ENCODE measurements around the gene PRKN.
"Not testable (repeated sequence)": the region's sequence is repeated elsewhere in the genome, so short reads cannot be mapped to it uniquely, and the experiment has no call there.

Gene PRKN

DNA sequence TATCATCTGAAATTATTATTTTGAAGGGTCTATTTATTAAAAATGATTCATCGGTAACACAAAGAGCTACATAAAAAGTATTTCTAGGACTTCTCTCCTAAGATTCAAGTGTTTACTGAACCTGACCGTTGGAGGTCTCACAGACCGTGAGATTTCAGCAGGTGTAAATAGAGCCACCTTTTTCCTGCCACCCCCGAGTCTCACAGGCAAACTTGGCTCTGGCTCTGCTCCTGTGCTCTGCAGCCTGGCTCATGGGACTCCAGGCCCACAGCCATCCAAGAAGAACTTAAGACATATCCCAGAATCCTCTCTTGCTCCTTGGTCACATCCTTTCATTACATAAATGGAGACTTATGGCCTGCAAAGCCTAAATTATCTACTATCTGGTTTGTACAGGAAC, 1385.9 kb downstream of the PRKN start:
- no peaks in the 10 kb centered on the region for H3K27me3 ChIP-seq (ENCODE audit: control insufficient read depth in 5 of 5, insufficient read depth in 4 of 5, low read length in 5 of 5)
- H3K27ac ChIP-seq (ENCODE audit: low read depth, low read length) = no peak overlapping the region

DNA sequence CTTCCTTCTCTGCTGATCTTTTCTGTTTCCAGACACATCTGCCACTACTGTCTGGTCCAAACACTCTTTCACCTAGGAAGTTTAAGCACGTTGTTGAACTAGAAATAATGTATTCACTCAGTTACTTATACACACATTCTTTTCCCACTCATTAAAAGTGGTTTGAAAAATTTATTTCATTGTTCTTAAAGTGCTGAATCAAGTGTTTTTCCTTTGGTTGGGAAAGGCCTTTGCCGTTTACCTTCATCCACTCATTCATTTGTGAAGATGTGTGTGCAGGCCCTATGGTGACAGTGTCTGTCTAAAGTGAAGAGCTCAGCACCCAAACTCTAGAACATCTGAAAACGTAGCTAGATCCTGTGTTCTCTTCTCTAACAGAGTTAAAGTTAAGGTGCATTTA, 1389.6 kb downstream of the PRKN start:
- Histone ChIP-seq H3K27ac (ENCODE audit: low read depth, low read length) (no peak overlapping the region), H3K36me3 (ENCODE audit: control insufficient read depth in 5 of 5, insufficient read depth in 5 of 5, low read length in 5 of 5) (no peaks in the 10 kb centered on the region), H3K9ac (ENCODE audit: low read length in 5 of 5) (no peak overlapping the region), H3K27me3 (ENCODE audit: control insufficient read depth in 5 of 5, insufficient read depth in 4 of 5, low read length in 5 of 5) (no peaks in the 10 kb centered on the region), H3K4me3 (ENCODE audit: low read depth in 1 of 5, low read length in 5 of 5) (no peak overlapping the region), H3K4me1 (ENCODE audit: control insufficient read depth in 5 of 5, insufficient read depth in 5 of 5, low read length in 5 of 5) (no peaks in the 10 kb centered on the region), H3K9me3 (ENCODE audit: control insufficient read depth in 5 of 5, low read length in 5 of 5) (no peaks in the 10 kb centered on the region)

More for the DNA sequence above, 1385.9 kb downstream of the PRKN start:
- Histone ChIP-seq H3K9ac (ENCODE audit: low read length in 5 of 5) (no peak overlapping the region), H3K4me3 (ENCODE audit: low read depth in 1 of 5, low read length in 5 of 5) (no peak overlapping the region), H3K36me3 (ENCODE audit: control insufficient read depth in 5 of 5, insufficient read depth in 5 of 5, low read length in 5 of 5) (no peaks in the 10 kb centered on the region), H3K9me3 (ENCODE audit: control insufficient read depth in 5 of 5, low read length in 5 of 5) (no peaks in the 10 kb centered on the region), H3K4me1 (ENCODE audit: control insufficient read depth in 5 of 5, insufficient read depth in 5 of 5, low read length in 5 of 5) (no peaks in the 10 kb centered on the region)

DNA sequence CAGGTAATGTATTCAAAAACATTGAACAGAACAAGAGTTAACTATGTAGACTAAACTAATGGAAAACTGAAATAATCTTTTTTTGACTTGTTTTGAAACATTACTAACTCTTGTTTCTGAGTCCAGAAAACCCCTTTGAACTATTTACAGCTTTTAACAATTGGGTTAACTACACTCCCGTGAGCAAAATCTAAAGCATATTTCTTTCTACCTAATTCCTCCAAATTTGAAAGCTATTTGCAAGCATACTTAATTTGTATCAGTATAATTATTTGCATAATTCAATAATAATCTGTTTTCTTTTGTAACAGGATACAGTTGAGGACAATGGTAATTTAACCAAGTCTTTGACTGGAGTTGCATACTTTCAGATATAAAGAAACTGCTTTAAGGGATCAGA, 1391.1 kb downstream of the PRKN start:
- no peaks in the 10 kb centered on the region for H3K36me3 ChIP-seq (ENCODE audit: control insufficient read depth in 5 of 5, insufficient read depth in 5 of 5, low read length in 5 of 5)
- H3K27ac ChIP-seq (ENCODE audit: low read depth, low read length) = no peak overlapping the region
- H3K4me1 ChIP-seq (ENCODE audit: control insufficient read depth in 5 of 5, insufficient read depth in 5 of 5, low read length in 5 of 5) = no peaks in the 10 kb centered on the region
- no peak overlapping the region for H3K9ac ChIP-seq (ENCODE audit: low read length in 5 of 5)
- H3K27me3 ChIP-seq (ENCODE audit: control insufficient read depth in 5 of 5, insufficient read depth in 4 of 5, low read length in 5 of 5) = no peaks in the 10 kb centered on the region
- no peaks in the 10 kb centered on the region for H3K9me3 ChIP-seq (ENCODE audit: control insufficient read depth in 5 of 5, low read length in 5 of 5)
- H3K4me3 ChIP-seq (ENCODE audit: low read depth in 1 of 5, low read length in 5 of 5) = no peak overlapping the region

DNA sequence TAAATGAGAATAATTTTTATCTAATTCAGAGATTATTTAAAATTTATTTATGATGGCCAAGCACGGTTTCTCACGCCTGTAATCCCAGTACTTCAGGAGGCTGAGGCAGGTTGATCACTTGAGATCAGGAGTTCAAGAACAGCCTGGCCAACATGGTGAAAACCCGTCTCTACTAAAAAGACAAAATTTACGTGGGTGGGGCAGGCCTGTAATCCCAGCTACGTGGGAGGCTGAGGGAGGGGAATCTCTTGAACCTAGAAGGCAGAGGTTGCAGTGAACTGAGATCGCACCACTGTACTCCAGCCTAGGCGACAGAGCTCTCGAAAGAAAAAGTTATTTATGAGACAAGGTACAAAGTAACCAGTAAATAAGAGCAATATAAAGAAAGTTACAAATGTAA, 1394.2 kb downstream of the PRKN start:
- H3K4me3 ChIP-seq (ENCODE audit: low read depth in 1 of 5, low read length in 5 of 5) = no peak overlapping the region
- H3K27ac ChIP-seq (ENCODE audit: low read depth, low read length) = no peak overlapping the region
- no peaks in the 10 kb centered on the region for H3K36me3 ChIP-seq (ENCODE audit: control insufficient read depth in 5 of 5, insufficient read depth in 5 of 5, low read length in 5 of 5)
- no peaks in the 10 kb centered on the region for H3K27me3 ChIP-seq (ENCODE audit: control insufficient read depth in 5 of 5, insufficient read depth in 4 of 5, low read length in 5 of 5)
- no peaks in the 10 kb centered on the region for H3K9me3 ChIP-seq (ENCODE audit: control insufficient read depth in 5 of 5, low read length in 5 of 5)
- H3K9ac ChIP-seq (ENCODE audit: low read length in 5 of 5) = no peak overlapping the region
- H3K4me1 ChIP-seq (ENCODE audit: control insufficient read depth in 5 of 5, insufficient read depth in 5 of 5, low read length in 5 of 5) = no peaks in the 10 kb centered on the region

DNA sequence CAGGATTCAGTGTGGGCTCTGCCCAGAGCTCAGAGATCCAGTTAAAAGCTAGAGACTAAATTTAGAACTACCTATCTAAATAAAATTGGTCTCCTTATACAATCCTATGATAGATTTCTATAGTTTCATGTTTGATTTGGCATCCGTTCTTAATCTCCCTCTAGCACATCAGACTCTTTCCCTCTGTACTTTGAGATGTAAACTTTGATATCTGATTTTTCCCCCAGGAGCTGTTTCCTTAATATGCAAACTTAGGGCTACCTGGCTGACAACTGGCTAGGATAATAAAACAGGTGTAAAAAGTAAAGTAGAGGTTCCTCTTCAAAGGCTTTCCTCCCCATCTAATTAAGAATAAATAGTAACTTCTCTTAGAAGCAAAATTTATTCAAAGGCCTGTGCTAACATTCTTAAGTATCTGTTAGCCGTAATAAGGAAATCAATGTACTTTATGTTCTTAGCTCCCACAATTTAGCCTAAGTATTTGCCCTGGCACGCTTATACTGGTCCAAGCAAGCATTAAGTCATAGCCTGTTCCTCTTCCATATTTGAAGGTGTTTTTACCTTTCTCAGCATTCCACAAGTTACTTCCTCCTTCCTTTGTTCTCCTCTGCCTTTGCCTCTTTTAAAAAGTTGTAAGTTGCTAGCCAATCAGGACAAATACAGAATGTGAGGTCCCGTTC, 1396.0 kb downstream of the PRKN start:
- not testable (repeated sequence) for H3K4me3 ChIP-seq (ENCODE audit: low read depth in 1 of 5, low read length in 5 of 5); H3K27me3 ChIP-seq (ENCODE audit: control insufficient read depth in 5 of 5, insufficient read depth in 4 of 5, low read length in 5 of 5); H3K9me3 ChIP-seq (ENCODE audit: control insufficient read depth in 5 of 5, low read length in 5 of 5); H3K9ac ChIP-seq (ENCODE audit: low read length in 5 of 5); H3K27ac ChIP-seq (ENCODE audit: low read depth, low read length); H3K4me1 ChIP-seq (ENCODE audit: control insufficient read depth in 5 of 5, insufficient read depth in 5 of 5, low read length in 5 of 5); H3K36me3 ChIP-seq (ENCODE audit: control insufficient read depth in 5 of 5, insufficient read depth in 5 of 5, low read length in 5 of 5)

DNA sequence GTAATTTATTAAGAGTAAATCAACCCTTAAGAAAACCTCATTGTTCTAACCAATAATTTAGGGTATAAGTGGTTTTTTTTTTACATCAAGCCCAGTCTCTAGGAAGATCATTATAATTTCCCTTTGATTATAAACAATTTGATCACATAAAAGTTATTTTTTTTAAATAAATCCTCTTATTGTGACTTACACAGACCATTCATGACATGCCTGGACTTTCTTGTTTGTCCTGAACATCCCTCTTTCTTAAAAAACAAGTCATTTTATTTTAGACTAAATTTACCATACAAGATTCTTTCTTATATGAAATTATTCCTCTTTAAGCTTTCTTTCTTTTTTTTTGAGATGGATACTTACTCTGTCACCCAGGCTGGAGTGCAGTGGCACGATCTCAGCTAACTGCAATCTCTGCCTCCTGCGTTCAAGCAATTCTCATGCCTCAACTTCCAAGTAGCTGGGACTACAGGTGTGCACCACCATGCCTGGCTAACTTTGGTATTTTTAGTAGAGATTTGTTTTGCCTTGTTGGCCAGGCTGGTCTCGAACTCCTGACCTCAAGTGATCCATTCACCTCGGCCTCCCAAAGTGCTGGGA, 1400.1 kb downstream of the PRKN start:
- Histone ChIP-seq H3K27me3 (ENCODE audit: control insufficient read depth in 5 of 5, insufficient read depth in 4 of 5, low read length in 5 of 5) (no peaks in the 10 kb centered on the region), H3K27ac (ENCODE audit: low read depth, low read length) (no peak overlapping the region), H3K9me3 (ENCODE audit: control insufficient read depth in 5 of 5, low read length in 5 of 5) (peaks cover 0 to 6% (median 0%) of the 10 kb centered on the region in 5 donors), H3K9ac (ENCODE audit: low read length in 5 of 5) (no peak overlapping the region), H3K4me1 (ENCODE audit: control insufficient read depth in 5 of 5, insufficient read depth in 5 of 5, low read length in 5 of 5) (peaks cover 0 to 7% (median 0%) of the 10 kb centered on the region in 5 donors), H3K4me3 (ENCODE audit: low read depth in 1 of 5, low read length in 5 of 5) (no peak overlapping the region), H3K36me3 (ENCODE audit: control insufficient read depth in 5 of 5, insufficient read depth in 5 of 5, low read length in 5 of 5) (no peaks in the 10 kb centered on the region)

DNA sequence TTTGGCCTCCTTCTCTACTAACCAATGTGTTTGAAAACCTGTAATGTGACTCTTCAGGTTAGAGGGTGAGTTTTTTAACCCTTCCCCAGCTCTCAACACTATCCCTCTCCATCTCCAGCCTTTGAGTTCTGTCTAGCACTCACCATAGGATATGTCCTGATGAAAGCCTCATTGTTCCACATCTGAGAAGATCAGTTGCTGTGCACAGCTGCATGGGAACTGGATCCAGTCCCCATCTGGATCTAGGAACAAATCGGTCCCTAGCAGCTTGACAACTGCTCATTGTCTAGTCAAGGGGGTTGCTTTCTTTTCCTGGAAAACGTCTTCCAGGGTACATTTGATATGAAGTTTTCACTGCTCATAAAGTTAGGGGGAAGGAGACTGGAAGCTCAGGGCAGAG, 1408.3 kb downstream of the PRKN start:
- H3K36me3 ChIP-seq (ENCODE audit: control insufficient read depth in 5 of 5, insufficient read depth in 5 of 5, low read length in 5 of 5) = no peaks in the 10 kb centered on the region
- H3K27ac ChIP-seq (ENCODE audit: low read depth, low read length) = no peak overlapping the region
- H3K27me3 ChIP-seq (ENCODE audit: control insufficient read depth in 5 of 5, insufficient read depth in 4 of 5, low read length in 5 of 5) = no peaks in the 10 kb centered on the region
- no peak overlapping the region for H3K4me3 ChIP-seq (ENCODE audit: low read depth in 1 of 5, low read length in 5 of 5)
- H3K9ac ChIP-seq (ENCODE audit: low read length in 5 of 5) = no peak overlapping the region
- H3K4me1 ChIP-seq (ENCODE audit: control insufficient read depth in 5 of 5, insufficient read depth in 5 of 5, low read length in 5 of 5) = no peaks in the 10 kb centered on the region
- H3K9me3 ChIP-seq (ENCODE audit: control insufficient read depth in 5 of 5, low read length in 5 of 5) = no peaks in the 10 kb centered on the region

DNA sequence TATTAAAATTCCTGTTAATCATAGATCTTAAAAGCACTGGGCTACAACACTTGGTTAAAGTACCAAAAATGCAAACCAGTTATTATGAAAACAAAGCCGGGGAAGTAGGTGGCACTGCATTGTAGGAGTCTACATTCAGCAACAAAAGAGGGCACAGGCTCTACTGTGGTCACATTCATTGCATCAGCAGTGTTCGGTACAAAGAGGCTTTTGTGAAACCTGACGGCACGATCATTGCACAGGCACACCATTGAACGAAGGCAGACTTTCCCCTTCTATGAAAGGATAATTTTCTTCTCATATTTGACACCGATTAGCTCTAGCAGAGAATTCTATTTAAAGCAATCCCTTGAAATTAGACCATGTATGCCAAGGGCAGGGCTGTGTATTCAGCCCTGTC, 1409.1 kb downstream of the PRKN start:
- H3K27me3 ChIP-seq (ENCODE audit: control insufficient read depth in 5 of 5, insufficient read depth in 4 of 5, low read length in 5 of 5) = no peaks in the 10 kb centered on the region
- H3K27ac ChIP-seq (ENCODE audit: low read depth, low read length) = no peak overlapping the region
- no peak overlapping the region for H3K9ac ChIP-seq (ENCODE audit: low read length in 5 of 5)
- no peaks in the 10 kb centered on the region for H3K9me3 ChIP-seq (ENCODE audit: control insufficient read depth in 5 of 5, low read length in 5 of 5)
- no peak overlapping the region for H3K4me3 ChIP-seq (ENCODE audit: low read depth in 1 of 5, low read length in 5 of 5)
- no peaks in the 10 kb centered on the region for H3K36me3 ChIP-seq (ENCODE audit: control insufficient read depth in 5 of 5, insufficient read depth in 5 of 5, low read length in 5 of 5)
- no peaks in the 10 kb centered on the region for H3K4me1 ChIP-seq (ENCODE audit: control insufficient read depth in 5 of 5, insufficient read depth in 5 of 5, low read length in 5 of 5)

DNA sequence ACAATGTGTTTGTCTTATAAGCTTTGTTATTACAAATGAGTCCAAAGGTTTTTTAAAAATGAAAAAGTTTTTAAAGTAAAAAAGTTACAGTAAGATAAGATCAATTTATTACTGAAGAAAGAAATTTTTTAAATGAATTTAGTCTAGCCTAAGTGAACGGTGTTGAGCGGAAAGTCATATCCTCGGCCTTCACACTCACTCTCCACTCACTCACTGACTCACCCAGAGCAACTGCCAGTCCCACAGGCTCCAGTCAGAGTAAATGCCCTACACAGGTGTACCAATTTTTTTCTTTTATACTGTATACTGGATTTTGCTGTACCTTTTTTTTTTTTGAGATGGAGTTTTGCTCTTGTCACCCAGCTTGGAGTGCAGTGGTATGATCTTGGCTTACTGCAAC, 1411.0 kb downstream of the PRKN start:
- no peaks in the 10 kb centered on the region for H3K9me3 ChIP-seq (ENCODE audit: control insufficient read depth in 5 of 5, low read length in 5 of 5)
- no peak overlapping the region for H3K4me3 ChIP-seq (ENCODE audit: low read depth in 1 of 5, low read length in 5 of 5)
- H3K27me3 ChIP-seq (ENCODE audit: control insufficient read depth in 5 of 5, insufficient read depth in 4 of 5, low read length in 5 of 5) = no peaks in the 10 kb centered on the region
- no peaks in the 10 kb centered on the region for H3K36me3 ChIP-seq (ENCODE audit: control insufficient read depth in 5 of 5, insufficient read depth in 5 of 5, low read length in 5 of 5)
- H3K9ac ChIP-seq (ENCODE audit: low read length in 5 of 5) = no peak overlapping the region
- H3K27ac ChIP-seq (ENCODE audit: low read depth, low read length) = no peak overlapping the region
- H3K4me1 ChIP-seq (ENCODE audit: control insufficient read depth in 5 of 5, insufficient read depth in 5 of 5, low read length in 5 of 5) = no peaks in the 10 kb centered on the region

DNA sequence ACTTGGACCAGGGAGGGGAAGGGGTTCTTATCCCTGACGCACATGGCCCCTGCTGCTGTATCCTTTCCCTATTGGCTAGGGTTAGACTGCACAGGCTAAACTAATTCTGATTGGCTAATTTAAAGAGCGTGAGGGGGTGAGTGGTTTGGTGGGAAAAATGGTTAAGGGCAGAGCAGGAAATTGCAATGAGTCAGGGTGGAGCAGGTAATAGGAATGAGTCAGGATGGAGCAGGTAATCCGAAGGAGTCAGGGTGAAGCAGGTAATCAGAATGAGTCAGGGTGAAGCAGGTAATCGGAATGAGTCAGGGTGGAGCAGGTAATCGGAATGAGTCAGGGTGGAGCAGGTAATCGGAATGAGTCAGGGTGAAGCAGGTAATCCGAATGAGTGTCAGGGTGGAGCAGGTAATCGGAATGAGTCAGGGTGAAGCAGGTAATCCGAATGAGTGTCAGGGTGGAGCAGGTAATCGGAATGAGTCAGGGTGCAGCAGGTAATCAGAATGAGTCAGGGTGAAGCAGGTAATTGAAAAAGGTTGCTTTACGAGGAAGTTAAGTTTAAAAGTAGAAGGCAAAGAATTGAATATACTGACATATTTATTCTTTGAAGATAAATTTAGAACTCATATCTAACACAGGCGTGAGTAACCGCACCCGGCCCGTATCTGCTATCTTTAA, 1412.2 kb downstream of the PRKN start:
- not testable (repeated sequence) for H3K9ac ChIP-seq (ENCODE audit: low read length in 5 of 5); H3K9me3 ChIP-seq (ENCODE audit: control insufficient read depth in 5 of 5, low read length in 5 of 5); H3K4me1 ChIP-seq (ENCODE audit: control insufficient read depth in 5 of 5, insufficient read depth in 5 of 5, low read length in 5 of 5)

More for the DNA sequence above, 1412.2 kb downstream of the PRKN start:
- H3K27me3 ChIP-seq (ENCODE audit: control insufficient read depth in 5 of 5, insufficient read depth in 4 of 5, low read length in 5 of 5); H3K4me3 ChIP-seq (ENCODE audit: low read depth in 1 of 5, low read length in 5 of 5); H3K36me3 ChIP-seq (ENCODE audit: control insufficient read depth in 5 of 5, insufficient read depth in 5 of 5, low read length in 5 of 5); H3K27ac ChIP-seq (ENCODE audit: low read depth, low read length): not testable (repeated sequence)
